ENCODE results near the gene GSTM3.
A peak's percentile ranks its signal among the peaks of the same experiment; 100 is the strongest.
"Not testable (repeated sequence)": the region's sequence is repeated elsewhere in the genome, so short reads cannot be mapped to it uniquely, and the experiment has no call there.

The GSTM3 gene

GRCh38 chr1:109761227-109762038 is 20.6 kb upstream of the GSTM3 start:
- DNase-seq, result no peak

GRCh38 chr1:109760581-109761226 is 19.9 kb upstream of the GSTM3 start:
- DNase-seq, result no peak

- no peak for DNase-seq
Observed at GRCh38 chr1:109759513-109760334, 18.9 kb upstream of the GSTM3 start.

- no peak for DNase-seq
Observed at GRCh38 chr1:109757936-109758786, 17.3 kb upstream of the GSTM3 start.

- no peak for DNase-seq
Observed at GRCh38 chr1:109756848-109757521, 16.1 kb upstream of the GSTM3 start.

- not testable (repeated sequence) for DNase-seq
Observed at GRCh38 chr1:109756325-109756724, 15.5 kb upstream of the GSTM3 start.

- DNase-seq, result no peak
Observed at GRCh38 chr1:109754738-109755137, 13.9 kb upstream of the GSTM3 start.

- DNase-seq, result no peak
Observed at GRCh38 chr1:109751531-109752260, 10.9 kb upstream of the GSTM3 start.

- DNase-seq, result no peak
Observed at GRCh38 chr1:109750920-109751319, 10.1 kb upstream of the GSTM3 start.

- no peak for DNase-seq
Observed at GRCh38 chr1:109750241-109750882, 9.5 kb upstream of the GSTM3 start.

- DNase-seq, result no peak
Observed at GRCh38 chr1:109749221-109749620, 8.4 kb upstream of the GSTM3 start.

GRCh38 chr1:109748311-109748710 is 7.5 kb upstream of the GSTM3 start:
- DNase-seq, result not testable (repeated sequence)

- peak; percentile 82 for DNase-seq
Observed at GRCh38 chr1:109739738-109740614, 862 bp downstream of the GSTM3 start.

GRCh38 chr1:109733236-109733870 is 7.5 kb downstream of the GSTM3 start:
- DNase-seq, result no peak

- no peak for DNase-seq
Observed at GRCh38 chr1:109732390-109732881, 8.4 kb downstream of the GSTM3 start.

GRCh38 chr1:109730666-109731065 is 10.2 kb downstream of the GSTM3 start:
- DNase-seq, result no peak

GRCh38 chr1:109728870-109729269 is 12.0 kb downstream of the GSTM3 start:
- DNase-seq, result no peak

GRCh38 chr1:109726728-109727373 is 14.0 kb downstream of the GSTM3 start:
- DNase-seq, result no peak
